NCI-H2227 (cell line): Measurements from ENCODE around the gene MCF2L.

Experiments used
- DNase-seq: peaks from one replicate; lab custom pipeline; 2025; ENCODE audit not compliant: unreplicated experiment; lab: John Stamatoyannopoulos, UW

The MCF2L gene

DNA sequence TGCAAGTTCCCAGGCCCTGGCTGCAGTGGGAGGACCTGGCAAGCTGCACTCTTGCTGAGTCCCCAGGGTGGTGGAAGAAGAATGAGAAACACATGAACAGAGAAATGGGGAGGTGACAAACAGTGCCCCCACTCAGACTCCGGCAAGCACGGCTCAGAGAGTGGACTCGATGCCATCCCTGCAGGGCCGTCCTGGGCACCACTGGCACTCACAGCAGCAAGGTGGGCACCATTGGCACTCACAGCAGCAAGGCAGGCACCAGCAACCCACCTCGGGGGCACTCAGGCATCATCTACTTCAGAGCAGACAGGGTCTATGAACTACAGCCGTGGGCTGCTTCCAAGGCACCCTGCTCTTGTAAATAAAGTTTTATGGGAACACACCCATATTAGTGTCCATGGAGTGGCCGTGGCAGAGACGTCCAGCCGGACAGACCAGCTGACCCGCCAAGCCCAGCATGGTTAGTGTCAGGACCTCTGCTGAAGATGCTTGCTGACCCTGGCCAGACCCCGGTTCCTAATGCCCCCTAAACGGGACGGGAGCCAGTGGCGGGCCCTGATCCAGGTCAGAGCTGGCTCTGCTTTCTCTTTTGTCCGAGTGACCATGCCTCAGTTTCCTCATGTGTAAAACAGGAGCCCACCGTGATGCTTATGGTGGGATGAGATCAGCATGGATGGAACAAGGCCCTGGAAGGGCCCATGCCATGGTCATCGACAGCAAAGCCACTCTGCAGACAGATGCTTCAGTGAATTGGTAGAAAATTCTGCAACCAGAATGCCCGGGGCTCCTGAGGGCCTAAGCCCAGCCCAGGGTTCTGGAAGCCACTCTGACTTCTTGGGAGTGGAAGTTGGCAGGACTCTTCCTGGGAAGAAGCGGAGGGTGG lies 151.5 kb downstream of the MCF2L start:
- no peak for DNase-seq

DNA sequence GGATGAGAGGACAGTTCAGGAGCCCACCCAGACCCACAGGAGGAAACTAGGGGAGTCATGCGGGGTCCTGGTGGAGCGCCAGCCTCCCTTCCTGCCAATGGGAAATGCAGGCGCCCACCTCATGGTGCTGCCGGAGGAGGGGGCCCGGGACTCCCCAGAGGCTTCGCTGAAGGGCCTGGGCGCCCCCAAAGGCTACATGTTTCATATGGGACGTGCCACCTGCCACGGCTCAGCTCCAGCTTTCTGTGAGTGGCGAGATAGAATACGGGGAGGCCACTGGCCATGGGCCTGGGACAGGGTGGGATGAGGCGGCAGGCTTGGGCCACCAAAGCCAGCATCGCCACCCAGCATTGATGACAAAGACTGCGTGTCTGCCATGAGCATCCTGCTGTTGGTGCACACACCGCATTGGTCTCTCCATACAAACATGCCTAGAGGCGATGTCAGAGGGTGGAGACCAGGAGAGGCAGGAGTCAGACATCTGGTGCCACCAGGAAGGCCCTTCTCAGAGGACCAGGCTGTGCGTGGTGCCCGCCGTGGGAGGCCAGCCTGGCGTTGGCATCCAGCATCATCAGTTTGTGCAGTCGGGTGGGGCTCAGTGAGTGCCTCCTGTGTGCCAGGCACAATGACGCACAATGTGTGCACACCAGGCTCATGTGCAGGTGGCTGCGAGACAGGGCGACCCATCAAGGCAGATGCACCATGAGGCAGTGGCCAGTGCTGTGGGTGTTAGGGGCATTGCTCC lies 152.3 kb downstream of the MCF2L start:
- DNase-seq, result no peak

DNA sequence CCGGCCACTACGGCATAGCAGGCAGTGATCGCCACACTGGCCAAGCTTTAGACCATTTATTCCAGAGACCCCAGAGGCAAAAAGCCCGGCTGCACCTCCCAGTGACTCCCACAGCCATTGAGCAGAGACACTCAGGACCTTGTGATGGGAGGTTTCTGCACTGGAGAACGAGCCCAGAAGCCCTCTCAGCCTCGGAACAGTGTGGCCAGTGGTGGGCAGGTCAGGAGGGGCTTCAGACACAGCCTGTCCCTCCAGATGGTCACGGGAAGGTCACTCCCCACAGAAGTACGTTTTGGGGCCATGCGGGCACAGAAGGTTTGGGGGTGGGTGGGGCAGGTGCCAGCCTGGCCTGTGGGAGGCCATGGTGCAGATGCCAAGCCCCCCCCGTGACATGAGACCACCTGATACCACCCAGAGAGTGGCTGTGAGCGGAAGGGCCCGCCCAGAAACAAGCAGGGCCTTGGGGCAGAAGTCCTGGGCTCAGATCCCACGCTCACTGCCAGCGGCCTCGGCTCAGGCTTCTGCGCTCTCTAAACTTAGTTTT lies 153.0 kb downstream of the MCF2L start:
- DNase-seq, result no peak

DNA sequence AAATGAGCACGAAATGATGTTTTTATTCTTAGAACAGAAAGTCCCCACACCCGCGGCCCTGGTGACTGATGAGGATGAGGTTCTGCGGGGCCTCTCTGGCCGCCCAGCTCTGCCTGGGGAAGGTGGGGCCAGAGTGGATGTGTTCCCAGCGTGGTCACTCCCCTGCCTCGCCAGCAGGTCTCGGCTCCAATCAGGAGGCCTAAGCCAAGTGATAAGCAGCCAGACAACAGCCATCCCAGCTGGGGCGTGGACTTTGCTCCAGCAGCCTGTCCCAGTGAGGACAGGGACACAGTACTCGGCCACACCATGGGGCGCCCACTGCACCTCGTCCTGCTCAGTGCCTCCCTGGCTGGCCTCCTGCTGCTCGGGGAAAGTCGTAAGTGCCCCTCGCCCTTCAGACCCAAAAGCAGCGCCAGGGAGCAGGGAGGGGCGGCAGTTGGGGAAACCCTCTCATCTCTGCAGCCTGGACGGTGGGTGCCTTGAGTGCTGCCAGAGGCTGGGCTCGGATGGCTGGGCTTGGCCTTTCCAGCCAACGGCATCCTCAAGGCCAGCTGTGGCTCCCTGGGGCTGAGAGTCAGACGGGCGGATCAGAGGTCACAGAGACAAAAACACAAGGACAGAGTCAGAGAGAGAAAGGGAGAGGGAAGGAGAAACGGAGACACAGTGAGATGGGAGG lies 153.7 kb downstream of the MCF2L start, which contains the start of gene F10:
F10 (plus strand) TSS at position 250 of the 676 bp plus-strand sequence; CDS start at position 307, 57 bp downstream.
- DNase-seq, result peak; percentile 34

DNA sequence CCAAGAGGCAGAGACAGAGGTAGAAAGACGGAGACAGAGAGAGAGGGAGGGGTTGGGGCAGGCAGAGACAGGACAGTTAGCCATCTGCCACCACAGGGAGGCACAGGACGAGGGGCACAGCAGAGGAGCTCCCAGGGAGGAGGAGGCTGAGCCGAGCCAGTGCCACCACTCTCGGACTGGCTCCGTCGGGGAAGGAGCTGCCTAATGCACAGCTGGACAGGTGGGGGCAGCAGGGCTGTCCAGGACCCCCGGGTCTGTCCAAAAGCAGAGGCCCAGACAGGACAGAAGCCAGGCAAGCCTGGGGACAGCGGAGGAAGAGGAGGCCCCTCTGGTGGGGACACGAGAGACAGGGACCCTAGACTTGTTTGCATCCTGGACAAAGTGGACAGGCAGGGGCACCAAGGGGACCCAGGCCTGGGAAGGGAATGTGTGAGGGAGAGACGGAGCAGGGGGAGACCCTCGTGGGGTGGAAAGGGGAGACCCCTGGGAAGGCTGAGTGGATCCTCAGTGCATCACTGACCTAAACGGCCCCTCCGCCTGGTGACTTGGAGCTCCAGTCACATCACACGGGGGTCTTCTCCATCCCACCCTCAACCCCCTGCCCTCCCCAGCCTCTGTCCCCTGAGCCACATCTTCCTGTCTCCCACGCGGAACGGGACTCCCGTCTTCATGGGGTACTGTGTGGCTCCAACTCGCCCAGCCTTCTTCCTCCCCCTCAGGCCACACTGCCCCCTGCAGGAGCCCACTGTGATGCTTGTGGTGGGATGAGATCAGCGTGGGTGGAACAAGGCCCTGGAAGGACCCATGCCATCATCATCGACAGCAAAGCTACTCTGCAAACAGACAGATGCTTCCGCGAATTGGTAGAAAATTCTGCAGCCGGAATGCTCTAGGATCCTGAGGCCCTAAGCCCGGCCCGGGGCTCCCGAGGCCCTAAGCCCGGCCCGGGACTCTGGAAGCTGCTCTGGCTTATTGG lies 154.5 kb downstream of the MCF2L start:
- DNase-seq, result no peak

DNA sequence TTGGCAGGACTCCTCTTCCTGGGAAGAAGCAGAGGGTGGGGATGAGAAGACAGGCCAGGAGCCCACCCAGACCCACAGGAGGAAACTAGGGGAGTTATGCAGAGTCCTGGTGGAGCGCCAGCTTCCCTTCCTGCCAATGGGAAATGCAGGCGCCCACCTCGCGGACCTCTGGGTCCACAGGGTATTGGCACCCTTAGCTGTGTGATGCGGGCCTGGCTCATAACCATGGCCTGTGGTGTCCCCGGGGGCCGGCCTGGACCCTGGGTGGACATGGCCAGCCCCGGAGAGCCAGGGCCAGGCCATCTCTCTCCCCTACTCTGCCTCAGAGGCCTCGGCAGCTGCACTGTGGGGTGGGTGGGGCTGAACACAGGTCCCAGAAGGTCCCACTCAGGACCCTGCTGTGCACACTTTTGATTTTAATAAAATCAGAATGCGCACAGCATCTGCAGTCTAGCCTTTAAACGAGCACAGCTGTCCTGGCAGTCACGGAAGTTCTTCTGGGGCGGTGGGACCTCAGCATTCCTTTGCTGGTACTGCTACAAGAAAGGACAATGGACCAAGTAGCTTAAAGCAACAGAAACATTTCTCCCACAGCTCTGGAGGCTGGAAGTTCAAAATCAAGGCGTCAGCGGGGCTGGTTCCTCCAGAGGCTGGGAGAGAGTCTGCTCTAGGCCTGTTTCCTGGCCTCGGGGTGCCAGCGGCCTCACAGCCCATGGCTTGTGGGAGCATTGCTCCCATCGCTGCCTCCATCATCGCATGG lies 155.4 kb downstream of the MCF2L start:
- no peak for DNase-seq

DNA sequence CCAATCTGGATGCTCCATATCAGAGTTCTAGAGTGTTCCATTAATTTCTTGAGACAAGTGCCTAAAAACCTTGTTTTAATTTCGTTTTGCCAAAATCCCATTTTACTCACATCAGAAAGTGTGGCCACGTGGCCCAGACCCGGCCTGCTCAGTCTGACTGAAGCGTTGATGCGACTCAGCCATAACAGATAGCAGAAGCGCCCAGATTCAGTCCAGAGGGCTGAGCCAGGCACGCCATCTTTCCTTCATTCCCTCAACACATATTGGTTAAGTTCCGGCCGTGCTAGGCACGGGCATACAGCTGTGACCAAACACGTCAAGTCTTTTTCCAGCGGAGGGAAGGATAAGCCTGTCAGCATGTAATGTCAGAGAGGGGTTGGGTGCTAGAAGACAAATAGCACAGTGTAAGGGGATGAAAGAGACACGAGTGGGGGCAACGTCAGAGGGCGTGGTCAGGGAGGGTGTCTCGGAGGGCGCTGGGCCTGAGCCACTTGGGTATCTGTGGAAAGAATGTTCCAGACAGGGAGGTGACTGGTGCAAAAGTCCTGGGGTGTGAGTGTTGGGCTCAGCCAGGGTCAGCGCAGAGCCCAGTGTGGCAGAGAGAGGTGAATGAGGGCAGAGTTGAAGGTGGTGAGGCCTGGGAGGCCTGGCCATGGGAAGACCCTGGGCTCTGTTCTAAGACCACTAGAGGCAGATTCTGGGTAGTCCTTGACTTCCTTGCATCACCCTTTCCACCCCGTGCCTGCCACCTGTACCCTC lies 156.7 kb downstream of the MCF2L start:
- DNase-seq, result no peak

DNA sequence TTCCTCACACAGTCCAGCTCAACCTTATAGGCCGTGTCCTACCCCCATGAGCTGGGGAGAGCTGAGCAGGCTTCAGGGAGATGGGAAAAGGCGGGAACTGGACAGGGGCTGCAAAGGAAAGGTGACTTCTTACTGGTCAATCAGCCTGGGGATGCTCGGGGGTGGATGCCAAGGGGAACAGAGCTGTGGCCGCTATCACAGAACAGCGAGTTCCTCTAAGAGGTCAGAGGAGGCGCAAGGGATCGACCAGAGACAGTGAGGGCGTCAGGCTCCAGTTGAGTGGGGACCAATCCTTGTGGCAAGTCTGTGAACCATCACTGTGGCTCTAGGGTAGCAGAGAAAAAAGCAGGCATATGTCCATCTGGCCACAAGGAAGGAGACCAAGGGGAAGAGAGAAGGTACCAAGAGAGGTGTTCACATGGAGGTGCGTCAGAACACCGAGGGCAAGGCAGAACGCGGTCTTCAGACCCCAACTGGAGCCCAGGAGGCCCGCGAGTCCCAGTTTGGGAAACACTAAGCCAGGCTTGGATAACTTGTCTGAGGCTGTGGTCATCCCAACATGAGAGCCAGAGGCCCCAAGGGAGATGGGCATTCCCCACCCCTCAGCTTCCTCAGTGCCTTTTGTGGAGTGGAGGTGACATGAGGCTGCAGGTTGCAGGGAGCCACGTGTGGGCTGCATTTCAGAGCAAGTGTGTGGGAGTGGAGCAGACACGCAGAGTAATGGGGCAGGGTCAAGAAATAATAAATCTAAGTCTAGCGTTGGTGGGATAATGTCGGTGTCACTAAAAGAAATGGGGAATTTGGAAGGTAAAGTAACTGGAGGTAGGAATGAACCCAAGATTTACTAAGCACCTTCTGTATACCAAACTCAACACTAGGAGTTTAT lies 157.5 kb downstream of the MCF2L start:
- DNase-seq, result no peak

DNA sequence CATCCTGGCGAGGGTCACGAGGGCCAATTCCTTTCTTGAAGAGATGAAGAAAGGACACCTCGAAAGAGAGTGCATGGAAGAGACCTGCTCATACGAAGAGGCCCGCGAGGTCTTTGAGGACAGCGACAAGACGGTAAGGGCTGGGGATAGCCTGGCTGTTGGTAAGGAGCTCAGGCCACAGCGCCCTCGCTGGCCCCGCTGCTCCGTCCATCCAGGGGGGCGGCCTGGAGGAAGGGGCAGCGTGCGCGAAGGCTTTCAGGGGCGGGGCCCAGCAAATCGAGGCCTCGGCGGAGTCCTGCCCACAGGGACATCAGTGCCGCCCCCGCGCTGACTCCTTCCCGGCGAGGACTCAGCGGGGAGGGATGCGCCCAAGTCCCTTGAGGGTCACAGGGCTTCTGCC lies 160.5 kb downstream of the MCF2L start:
- no peak for DNase-seq

DNA sequence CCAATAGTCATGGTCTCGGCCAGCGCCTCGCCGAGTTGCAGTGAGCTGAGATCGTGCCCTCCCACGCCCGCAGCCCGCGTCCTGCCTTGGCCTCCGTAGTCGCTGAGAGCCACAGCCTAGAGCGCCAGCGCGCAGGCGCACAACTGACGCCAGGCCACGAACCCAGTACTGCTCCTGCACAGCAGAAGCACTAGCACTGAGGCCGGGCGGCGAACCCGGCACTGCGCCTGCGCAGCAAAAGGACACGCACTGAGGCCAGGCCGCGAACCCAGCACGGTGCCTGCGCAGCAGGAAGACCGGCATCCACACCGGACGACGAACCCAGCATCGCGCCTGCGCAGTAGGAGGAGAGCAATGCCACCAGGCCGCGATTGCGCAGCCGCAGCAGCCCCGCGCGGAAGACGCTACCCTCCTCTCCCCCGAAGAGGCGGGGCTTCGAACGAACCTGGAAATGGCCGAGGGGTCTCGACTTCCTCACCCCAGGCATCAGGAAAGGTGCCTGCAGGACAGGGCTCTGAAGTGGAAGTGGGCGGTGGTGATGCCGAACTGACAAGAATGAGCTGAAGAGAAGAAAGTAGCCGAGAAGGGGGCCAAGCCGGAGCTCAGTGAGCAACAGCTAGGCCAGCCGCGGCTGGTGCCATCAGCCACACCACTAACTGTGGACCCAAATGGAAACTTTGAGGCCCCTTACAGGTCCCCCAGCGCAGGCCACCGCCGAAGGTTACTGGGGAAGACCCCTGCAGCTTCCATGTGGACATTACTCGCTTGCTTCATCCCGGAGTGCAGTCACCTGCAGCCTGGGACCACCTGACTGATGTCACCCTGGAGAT lies 161.1 kb downstream of the MCF2L start:
- no peak for DNase-seq

DNA sequence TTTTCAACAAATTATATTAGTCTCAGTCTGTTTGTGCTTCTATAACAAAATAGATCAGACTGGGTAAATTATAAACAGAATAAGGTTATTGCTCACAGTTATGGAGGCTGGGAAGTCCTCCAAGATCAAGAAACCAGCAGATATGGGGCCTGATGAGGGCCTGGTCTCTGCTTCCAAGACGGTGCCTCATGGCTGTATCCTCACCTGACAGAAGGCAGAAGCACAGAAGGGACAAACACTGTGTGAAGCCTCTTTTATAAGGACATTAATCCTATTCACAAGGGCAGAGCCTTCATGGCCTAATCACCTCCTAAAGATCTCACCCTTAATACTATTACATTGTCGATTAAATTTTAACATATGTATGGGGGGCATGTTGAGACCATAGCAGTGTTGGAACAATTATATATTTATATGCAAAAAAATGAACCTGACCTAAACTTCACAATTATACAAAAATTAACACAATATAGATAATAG lies 166.3 kb downstream of the MCF2L start:
- no peak for DNase-seq

DNA sequence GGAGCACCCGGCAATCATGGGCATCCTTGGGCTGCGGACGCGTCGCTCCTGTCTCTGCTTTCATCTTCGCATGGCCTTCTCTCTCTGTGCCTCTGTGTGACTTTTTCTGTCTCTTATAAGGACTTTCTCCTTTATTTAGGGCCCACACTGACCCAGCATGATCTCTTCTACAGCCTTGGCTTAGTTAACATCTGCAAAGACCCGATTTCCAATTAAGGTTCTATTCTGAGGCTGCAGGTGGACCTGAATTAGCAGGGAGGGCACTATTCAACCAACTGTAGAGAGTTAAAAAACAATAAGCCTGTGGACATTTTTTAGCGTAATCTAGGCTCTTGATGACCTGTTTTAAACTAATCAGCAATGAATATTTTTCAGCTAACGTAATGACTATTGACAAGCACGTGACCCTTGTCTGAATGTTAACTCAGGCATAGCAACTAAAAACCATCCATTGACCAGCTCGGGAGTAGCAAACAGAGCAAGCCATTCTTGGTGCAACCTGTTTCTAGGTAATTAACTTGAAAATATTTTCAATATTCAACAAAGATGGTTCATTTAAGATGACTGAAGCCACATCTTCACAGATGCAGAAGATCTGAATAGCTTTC lies 168.8 kb downstream of the MCF2L start:
- DNase-seq, result no peak

DNA sequence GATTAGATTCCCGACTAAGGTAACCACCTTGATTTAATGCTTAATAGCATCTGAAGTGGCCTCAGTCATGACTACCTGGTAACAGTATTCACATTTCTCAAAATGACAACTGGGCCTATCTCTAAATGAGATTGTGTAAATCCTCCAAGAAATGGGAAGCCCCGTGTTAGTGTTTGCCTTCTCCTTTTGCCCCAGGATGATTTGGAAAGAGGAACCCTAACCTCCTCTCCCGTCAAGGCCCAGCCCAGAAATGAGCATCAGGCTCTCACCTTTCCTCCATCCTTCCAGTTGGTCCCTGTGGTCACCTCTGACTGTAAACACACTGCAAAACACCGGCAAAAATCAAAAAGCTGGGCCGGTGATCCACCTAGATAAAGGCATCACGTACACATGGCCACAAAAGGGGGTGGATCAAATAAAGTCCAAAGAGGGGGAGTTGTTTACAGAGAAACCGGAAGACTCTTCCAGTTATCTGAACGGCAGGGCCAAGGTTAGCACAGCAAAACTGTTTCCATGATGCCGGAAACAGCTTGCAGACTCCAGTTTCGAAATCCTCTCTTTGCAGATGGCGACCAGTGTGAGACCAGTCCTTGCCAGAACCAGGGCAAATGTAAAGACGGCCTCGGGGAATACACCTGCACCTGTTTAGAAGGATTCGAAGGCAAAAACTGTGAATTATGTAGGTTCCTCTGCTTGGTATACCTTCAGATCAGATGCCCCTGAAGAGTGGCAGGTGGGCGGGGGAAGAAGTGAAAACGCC lies 170.0 kb downstream of the MCF2L start:
- no peak for DNase-seq

DNA sequence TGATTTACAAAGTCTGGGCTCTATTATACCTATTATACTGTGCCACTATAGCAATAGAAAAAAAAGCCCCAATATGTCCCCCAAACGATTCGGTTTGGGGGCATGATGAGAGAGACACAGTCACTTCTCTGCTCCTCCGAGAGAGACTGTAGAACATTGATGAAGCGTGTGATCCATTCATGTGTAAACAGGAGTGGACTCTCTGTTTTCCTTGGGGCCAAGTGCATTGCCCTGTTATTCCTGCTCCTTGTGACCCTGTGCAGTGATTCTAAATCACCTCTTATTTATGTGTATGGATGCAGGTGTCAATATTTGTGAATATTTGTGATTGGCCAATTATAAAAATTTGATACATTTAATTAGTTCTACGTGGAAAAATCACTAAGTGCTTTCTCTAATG lies 170.6 kb downstream of the MCF2L start:
- DNase-seq, result no peak
